Fibroblast of the aortic adventitia (primary cell): ENCODE data around the gene KRT85. TPM values are rescaled to one million over a fixed set of nuclear protein-coding genes. Genes with fewer than 3 reads are reported as not detected.

ENCODE experiments used
- DNase-seq: peaks from one replicate; pipeline ENCODE4 v3.0.0-alpha.2; 2010; ENCODE audit warnings: low read depth
- H3K4me3 ChIP-seq: 2 replicates; pipeline ENCODE4 v1.5.1; 2011; ENCODE audit warnings: low read depth, mild to moderate bottlenecking, control low read depth, low read length, moderate library complexity
- total RNA-seq: library from RNA; depleted of rRNA; stranded (reverse); fragments of >200 nt; gene quantifications from 2 replicates; pipeline ENCODE4 v1.2.3, GENCODE V29; 2012; ENCODE audit warnings: low replicate concordance
- TF ChIP-seq, protein P1 (sequence below): IDR thresholded peaks from 2 replicates; pipeline ENCODE4 v1.5.1; 2011; ENCODE audit warnings: mild to moderate bottlenecking, low read length, control low read depth, inconsistent platforms; ENCODE audit not compliant: insufficient read depth

The KRT85 gene
- total RNA-seq, 1 donor: not detected

DNA sequence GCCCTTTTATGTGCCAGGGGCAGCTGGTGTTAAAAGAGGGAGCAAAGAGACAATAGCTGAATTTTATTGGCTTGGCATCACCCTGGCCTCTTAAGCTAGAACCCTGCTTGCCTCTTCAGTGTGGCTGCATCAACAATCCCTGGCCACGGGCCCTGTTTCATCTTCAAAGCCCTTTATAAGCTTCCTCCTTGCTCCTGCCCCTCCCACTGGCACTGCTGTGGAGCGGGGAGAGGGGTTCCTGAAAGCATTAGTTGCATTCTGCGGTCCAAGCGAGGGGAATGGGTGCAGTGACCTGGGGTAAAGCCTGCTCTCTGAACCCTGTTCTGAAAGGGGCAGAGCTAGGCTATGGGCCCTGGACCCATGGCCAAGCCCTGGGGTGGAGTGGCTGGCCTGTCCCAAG, 45.9 kb downstream of the KRT85 start:
- no peak overlapping the region for H3K4me3 ChIP-seq
- TF ChIP-seq, protein P1, sequence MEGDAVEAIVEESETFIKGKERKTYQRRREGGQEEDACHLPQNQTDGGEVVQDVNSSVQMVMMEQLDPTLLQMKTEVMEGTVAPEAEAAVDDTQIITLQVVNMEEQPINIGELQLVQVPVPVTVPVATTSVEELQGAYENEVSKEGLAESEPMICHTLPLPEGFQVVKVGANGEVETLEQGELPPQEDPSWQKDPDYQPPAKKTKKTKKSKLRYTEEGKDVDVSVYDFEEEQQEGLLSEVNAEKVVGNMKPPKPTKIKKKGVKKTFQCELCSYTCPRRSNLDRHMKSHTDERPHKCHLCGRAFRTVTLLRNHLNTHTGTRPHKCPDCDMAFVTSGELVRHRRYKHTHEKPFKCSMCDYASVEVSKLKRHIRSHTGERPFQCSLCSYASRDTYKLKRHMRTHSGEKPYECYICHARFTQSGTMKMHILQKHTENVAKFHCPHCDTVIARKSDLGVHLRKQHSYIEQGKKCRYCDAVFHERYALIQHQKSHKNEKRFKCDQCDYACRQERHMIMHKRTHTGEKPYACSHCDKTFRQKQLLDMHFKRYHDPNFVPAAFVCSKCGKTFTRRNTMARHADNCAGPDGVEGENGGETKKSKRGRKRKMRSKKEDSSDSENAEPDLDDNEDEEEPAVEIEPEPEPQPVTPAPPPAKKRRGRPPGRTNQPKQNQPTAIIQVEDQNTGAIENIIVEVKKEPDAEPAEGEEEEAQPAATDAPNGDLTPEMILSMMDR: no peak
- DNase-seq: no peak

DNA sequence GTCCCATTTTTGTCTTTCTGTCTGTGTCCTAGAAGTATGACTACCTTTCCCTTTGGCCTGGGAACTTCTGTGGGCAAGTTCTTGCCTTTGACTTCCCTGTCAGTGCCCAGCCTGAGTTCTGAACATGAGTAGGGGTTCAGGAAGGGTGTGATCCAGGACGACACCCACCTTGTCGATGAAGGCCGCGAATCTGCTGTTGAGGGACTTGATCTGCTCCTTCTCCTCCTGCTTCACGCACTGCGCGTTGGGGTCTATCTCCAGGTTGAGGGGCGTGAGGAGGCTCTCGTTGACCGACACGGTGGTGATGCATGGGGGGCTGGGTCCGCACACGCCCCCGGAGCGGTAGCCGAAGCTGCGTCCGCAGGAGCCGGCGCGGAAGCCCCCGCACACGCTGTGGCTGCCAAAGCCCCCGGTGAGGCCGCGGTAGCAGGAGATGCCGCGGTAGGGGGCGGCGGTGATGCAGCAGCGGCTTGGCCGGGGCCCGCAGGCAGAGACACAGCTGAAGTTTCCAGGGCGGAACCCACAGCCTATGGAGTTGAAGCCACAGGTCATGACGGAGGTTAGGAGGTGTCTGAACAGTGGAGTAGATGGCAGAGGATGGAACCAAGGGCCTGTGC, 46.4 kb downstream of the KRT85 start, which contains the start of gene KRT83:
Gene KRT83 (minus strand): TSS at position 615 of the 617 bp plus-strand sequence. CDS start 63 bp downstream, at position 552.
- H3K4me3 ChIP-seq: no peak within 1 kb of the TSS
- DNase-seq: no peak
- TF ChIP-seq, protein P1: no peak

DNA sequence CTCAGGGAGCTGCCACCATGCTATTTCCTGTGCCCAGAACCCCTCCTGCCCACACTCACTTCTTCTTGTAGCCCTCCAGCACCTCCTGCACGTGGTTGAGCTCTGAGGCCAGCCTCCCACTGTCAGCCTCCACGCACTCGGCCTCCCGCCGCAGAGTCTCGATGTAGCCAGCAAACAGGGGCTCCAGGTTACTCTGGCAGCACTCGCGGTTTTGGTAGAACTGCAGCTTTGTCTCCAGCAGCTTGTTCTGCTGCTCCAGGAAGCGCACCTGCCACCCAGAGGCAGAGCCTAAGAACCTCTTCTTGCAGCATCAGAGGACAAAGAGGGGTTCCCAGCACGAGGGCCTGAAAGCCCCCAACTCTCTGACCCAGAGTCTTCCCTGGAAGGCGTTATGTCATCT, 48.2 kb downstream of the KRT85 start:
- DNase-seq: no peak
- TF ChIP-seq, protein P1: no peak
- H3K4me3 ChIP-seq: no peak overlapping the region

DNA sequence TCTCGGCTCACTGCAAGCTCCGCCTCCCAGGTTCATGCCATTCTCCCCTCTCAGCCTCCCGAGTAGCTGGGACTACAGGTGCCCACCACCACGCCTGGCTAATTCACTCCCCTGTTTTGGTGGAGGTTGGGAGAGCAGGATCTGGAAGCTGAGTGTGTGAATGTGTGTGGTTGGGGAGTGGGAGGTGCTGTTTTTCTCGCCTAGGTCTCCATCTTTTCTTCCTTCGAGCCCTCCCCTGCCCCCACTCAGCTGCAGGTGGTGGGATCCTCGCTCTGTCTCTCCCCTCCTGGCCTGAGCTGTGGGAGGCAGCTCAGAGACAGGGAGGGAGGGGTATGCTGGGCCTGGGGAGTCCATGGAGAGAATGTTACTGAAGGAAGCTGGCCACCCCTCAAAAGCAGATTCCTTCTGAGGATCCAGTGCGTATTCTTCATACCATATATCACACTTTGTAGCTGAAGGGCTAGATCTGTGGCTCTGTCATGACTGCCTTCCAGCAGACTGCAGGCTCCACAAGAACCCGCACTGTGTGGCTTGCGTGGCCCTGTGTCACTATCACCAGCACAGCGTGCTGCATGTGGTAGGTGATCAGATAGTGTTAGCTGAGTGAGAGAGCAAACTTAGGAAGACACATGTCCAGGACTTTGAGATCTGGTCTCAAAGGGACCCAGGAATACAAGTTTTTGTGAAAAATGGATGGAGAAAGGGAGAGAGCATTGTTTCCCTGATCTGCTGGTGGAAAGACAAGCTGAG, 48.9 kb downstream of the KRT85 start:
- TF ChIP-seq, protein P1: no peak
- DNase-seq: no peak
- no peak overlapping the region for H3K4me3 ChIP-seq

DNA sequence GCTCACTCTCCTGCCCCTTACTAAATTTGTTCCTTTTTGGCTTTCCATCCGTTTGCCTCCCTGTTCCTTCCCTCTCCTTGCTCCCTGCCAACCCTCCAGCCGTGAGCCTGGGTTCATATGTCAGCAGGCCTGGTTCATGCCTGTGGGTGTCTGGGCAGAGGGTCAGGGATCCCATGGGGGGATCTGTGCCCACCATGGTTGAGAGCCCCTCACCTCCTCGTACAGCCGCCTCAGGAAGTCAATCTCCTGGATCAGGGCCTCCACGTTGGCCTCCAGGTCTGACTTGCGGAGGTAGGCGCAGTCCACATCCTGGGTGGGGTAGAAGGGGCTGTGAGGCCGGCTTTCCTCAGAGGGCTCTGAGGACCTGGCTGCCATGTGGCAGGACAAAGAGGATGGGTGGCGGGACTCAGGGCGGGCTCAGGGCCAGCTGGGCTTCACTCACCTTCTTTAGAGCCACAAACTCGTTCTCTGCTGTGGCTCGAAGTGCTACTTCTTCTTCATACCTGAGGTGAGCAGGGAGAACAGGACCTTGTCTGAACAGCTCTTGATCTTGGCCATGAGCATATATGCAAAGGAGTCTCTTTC, 49.7 kb downstream of the KRT85 start:
- TF ChIP-seq, protein P1: no peak
- no peak for DNase-seq

DNA sequence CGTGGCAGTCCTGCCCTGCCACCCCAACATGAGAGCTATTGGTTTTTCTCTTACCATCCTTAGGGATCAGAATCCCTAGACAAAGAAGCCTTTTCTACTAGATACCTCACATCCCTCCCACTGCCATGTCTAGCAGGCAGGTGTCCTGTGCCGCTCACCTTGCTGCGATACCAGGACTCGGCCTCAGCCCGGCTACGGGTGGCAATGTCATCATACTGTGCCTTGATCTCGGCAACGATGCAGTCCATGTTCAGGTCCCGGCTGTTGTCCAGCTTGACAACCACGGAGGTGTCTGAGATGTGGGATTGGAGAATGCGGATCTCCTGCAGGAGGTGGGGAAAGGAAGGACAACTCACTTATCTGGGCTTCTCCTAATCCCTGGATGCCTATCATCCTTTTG, 50.6 kb downstream of the KRT85 start:
- TF ChIP-seq, protein P1: no peak
- H3K4me3 ChIP-seq: no peak overlapping the region
- DNase-seq: no peak

More for the DNA sequence above, 49.7 kb downstream of the KRT85 start:
- H3K4me3 ChIP-seq: no peak overlapping the region
